ENCODE results near the gene TIMM44. TPM values are rescaled to one million over a fixed set of nuclear protein-coding genes. Genes with fewer than 3 reads are reported as not detected.

Gene TIMM44
- total and polyA plus RNA-seq, 2 of the 8 experiments (the other 6 are each of a cell fraction or from before 2014, with no cell fraction given), result 131 to 150 TPM

DNA sequence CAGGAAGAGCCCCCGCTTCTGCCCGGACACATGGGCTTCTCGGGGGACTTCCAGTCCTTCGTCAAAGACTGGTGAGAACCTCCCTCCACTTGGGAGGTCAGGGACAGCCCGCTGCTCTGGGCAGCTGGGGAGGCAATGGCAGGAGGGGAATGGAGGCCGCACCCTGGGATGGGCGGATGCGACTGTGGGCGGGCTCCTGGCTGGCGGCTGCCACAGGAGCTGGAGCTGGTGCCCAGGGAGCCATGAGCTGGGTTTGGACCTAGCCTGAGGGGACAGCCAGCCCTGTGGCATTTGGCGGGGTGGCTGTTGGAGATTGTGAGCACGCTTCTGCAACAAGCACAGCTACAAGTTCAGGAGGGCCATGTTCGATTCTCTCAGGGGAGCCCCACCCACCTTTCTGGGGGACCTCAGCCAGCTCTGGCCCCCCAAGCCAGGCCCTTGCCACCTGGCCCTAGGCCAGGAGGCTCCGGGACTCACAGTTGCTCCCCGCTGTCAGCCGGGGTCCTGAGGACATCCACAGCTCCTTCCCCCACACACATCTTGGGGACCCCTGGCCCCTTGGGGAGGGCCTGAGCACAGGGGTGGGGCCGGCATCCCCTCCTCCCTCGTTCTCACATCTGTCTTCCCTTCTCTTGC is 31.8 kb downstream of the TIMM44 start:
- no peak overlapping the region for H2AK5ac ChIP-seq (ENCODE audit: low read depth, low read length)
- H3K14ac ChIP-seq (ENCODE audit: insufficient read length), result no peak overlapping the region
- H4K91ac ChIP-seq (replicated peaks; ENCODE audit: insufficient read length, low read length), result no peak overlapping the region
- H3K56ac ChIP-seq (replicated peaks; ENCODE audit: insufficient read length, low read depth, low read length), result no peak overlapping the region
- peaks cover 0 to 4% of the 10 kb centered on the region in 2 experiments; a peak in 1 of 4 replicates for H3K79me2 ChIP-seq (ENCODE audit: control insufficient read depth in 1 of 2, insufficient read depth in 2 of 2, low read length in 2 of 2)
- DNase-seq (ENCODE audit: low read depth in 1 of 2, low spot score in 2 of 2) (no peak), FAIRE-seq (no peak)
- no peak overlapping the region for H3K27ac ChIP-seq (ENCODE audit: low read depth, low read length)
- H2BK120ac ChIP-seq (replicated peaks; ENCODE audit: low read depth, low read length), result no peak overlapping the region
- no peaks in the 10 kb centered on the region for H3K9me3 ChIP-seq (ENCODE audit: insufficient read depth in 2 of 2, low read depth in 1 of 2, low read length in 1 of 2)
- H3K27me3 ChIP-seq (replicated peaks in 1 of 4; ENCODE audit: control insufficient read depth in 3 of 4, extremely low read depth in 1 of 4, insufficient read depth in 3 of 4, low read length in 3 of 4), result peaks cover 8 to 22% (median 17%) of the 10 kb centered on the region in 4 experiments; a peak in 6 of 7 replicates
- H3K79me1 ChIP-seq (ENCODE audit: low read depth, low read length), result 0 out of 2 replicates have a peak, but pooled peaks cover 2% of the 10 kb centered on the region
- no peak overlapping the region for H4K5ac ChIP-seq (ENCODE audit: insufficient read length, low read depth, low read length)
- no peak overlapping the region for H3K23ac ChIP-seq (ENCODE audit: insufficient read length)
- H3K4me1 ChIP-seq (replicated peaks in 1 of 4; ENCODE audit: control insufficient read depth in 3 of 4, insufficient read depth in 4 of 4, low read length in 3 of 4), result no peaks in the 10 kb centered on the region
- H3K4me2 ChIP-seq (ENCODE audit: insufficient read depth in 1 of 2, low read depth in 2 of 2, low read length in 2 of 2), result no peak overlapping the region
- H4K20me1 ChIP-seq (replicated peaks in 1 of 2; ENCODE audit: control insufficient read depth in 1 of 2, insufficient read depth in 2 of 2, low read length in 2 of 2), result peaks cover 5 to 22% of the 10 kb centered on the region in 2 experiments
- no peak overlapping the region for H3K18ac ChIP-seq (ENCODE audit: extremely low read depth, low read length)
- peak overlapping the region; percentile 35; the same call in 1 of the 2 replicates for H4K8ac ChIP-seq (ENCODE audit: extremely low read depth, insufficient read depth, low read length)
- WGBS, 2 experiments (ENCODE audit: extremely low coverage in 1 of 2, insufficient coverage in 1 of 2, insufficient read length in 1 of 2, insufficient replicate concordance in 2 of 2, low coverage in 1 of 2, low lambda C conversion rate in 2 of 2, missing lambda C conversion rate in 1 of 2), result 91% methylated on average over 13 of the region's 18 CpGs; no CpG with 5 or more reads in 1 of the 2 experiments
- no peak overlapping the region for H3K9ac ChIP-seq (replicated peaks in 1 of 4; ENCODE audit: extremely low read depth in 1 of 4, low read depth in 3 of 4, low read length in 3 of 4)
- H2BK5ac ChIP-seq (ENCODE audit: low read depth, low read length), result no peak overlapping the region
- H2BK12ac ChIP-seq (ENCODE audit: low read depth, low read length), result no peak overlapping the region
- ChIA-PET POLR2A (ENCODE audit: partially characterized antibody) (interaction anchor here (0.7 to 2.3 kb wide), 5 partner anchors 8 to 43 kb away, joined by 3 to 8 read pairs (median 7); partner anchors contain the start of genes LRRC8E and MAP2K7), CTCF (ENCODE audit: partially characterized antibody) (interaction anchor here (0.7 to 2.3 kb wide), 13 partner anchors 9 to 59 kb away, joined by 3 to 9 read pairs (median 3); no protein-coding TSS in a partner anchor)
- H2BK15ac ChIP-seq (ENCODE audit: low read length), result no peak overlapping the region
- H2BK20ac ChIP-seq (ENCODE audit: low read length), result no peak overlapping the region
- H3K36me3 ChIP-seq (ENCODE audit: control insufficient read depth in 2 of 4, insufficient read depth in 4 of 4, low read length in 3 of 4), result peaks cover 5 to 30% (median 16%) of the 10 kb centered on the region in 4 experiments; a peak in 4 of 8 replicates
- no peak overlapping the region for H2AFZ ChIP-seq (ENCODE audit: low read length)
- H3K4me3 ChIP-seq (ENCODE audit: extremely low read depth in 1 of 4, insufficient read depth in 2 of 4, low read depth in 3 of 4, low read length in 4 of 4), result no peak overlapping the region
- H3K4ac ChIP-seq (replicated peaks; ENCODE audit: insufficient read length, low read depth, low read length), result no peak overlapping the region
- peaks cover 4% of the 10 kb centered on the region; the same call in 1 of the 2 replicates for H3K23me2 ChIP-seq (ENCODE audit: low read depth, low read length)
- TF ChIP-seq CHD1 (IDR thresholded peaks at IDR 0.05; ENCODE audit: low read depth, low read length) (no peak), MAX (IDR thresholded peaks at IDR 0.05) (no peak), USF2 (IDR thresholded peaks at IDR 0.05; ENCODE audit: low read length) (no peak), CTBP2 (IDR thresholded peaks at IDR 0.05; ENCODE audit: borderline replicate concordance, insufficient read depth, insufficient read length, low read length) (no peak), TAF7 (optimal IDR thresholded peaks at IDR 0.05; ENCODE audit: borderline replicate concordance, low read depth, low read length) (no peak), EZH2 (IDR thresholded peaks at IDR 0.05; ENCODE audit: low read depth, low read length, severe bottlenecking) (no peak), JUND (IDR thresholded peaks at IDR 0.05; ENCODE audit: low read length) (no peak), RAD21 (IDR thresholded peaks at IDR 0.05 in 1 of 2, conservative IDR thresholded peaks at IDR 0.05 in 1 of 2; ENCODE audit: low read depth in 2 of 2, low read length in 2 of 2) (no peak)
- TF ChIP-seq, protein P1, sequence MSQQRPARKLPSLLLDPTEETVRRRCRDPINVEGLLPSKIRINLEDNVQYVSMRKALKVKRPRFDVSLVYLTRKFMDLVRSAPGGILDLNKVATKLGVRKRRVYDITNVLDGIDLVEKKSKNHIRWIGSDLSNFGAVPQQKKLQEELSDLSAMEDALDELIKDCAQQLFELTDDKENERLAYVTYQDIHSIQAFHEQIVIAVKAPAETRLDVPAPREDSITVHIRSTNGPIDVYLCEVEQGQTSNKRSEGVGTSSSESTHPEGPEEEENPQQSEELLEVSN (IDR thresholded peaks at IDR 0.05), result no peak
